Fibroblast of skin of back (primary cell): ENCODE results near the gene OR5F1. TPM values are rescaled to one million over a fixed set of nuclear protein-coding genes. Genes with fewer than 3 reads are reported as not detected.

Source experiments
- DNase-seq: peaks from one replicate; pipeline ENCODE4 v3.0.0-alpha.2; 2013
- polyA plus RNA-seq, 2 experiments: library from polyadenylated mRNA; unstranded; fragments of 120-200 nt; gene quantifications; one replicate each; pipeline ENCODE4 v1.2.1, GENCODE V29; 2013; ENCODE audit not compliant: insufficient read length in 2 of 2

Gene OR5F1
- polyA plus RNA-seq (2013, experiment 1 of 2; ENCODE audit: insufficient read length) = not detected
- polyA plus RNA-seq (2013, experiment 2 of 2; ENCODE audit: insufficient read length) = not detected

- no peak for DNase-seq
Measured at GRCh38 chr11:55994525-55994924, at the start of gene OR5F1. Gene OR5F1, minus strand, starts transcription at chr11:55994625. Its CDS starts 0 bp downstream, at chr11:55994625.

DNA sequence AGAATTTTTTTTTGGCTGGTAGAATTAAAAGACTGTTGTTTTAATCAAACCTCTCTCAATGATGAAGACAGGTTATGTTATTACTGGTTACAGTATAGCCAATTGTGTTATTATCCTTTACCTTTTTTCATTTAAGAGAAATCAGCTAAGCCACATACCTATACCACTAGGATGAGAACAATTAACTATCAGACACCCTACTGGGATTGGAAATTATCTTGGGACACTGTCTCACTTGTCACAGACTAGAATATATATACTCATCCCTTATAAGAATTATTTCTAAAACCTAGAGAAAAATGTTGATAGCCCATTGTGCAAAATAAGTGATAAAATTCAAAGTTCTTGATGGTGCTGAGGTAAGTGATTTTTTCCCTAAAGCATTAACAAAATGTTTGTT lies 32.9 kb upstream of the OR5F1 start, which contains the start of gene OR5AS1:
Gene OR5AS1 (plus strand): TSS at position 301 of the 400 bp plus-strand sequence. CDS start 2,765 bp downstream, outside the sequence.
- DNase-seq = no peak

- no peak for DNase-seq
Measured at GRCh38 chr11:56013805-56014204, 19.4 kb upstream of the OR5F1 start.

- DNase-seq = no peak
Measured at GRCh38 chr11:56010716-56011115, 16.3 kb upstream of the OR5F1 start.

DNA sequence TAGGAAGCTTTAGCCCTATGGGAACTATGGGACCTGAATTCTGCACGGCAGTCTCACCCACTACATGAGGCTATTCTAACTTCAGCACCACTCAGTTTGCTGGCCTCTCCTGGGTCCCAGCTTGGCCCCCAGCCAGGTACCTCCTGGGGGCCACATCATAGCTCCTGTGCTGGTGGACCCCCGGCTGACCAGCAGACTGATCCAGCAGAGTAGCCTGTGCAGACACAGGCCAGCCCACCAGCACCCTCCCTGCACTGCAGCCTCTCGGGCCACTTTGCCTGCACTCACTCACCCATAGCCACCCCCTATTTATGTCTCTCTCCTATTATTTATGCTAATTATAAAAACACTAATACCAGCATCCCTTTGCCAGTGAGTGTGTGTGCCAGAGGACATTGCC lies 23.5 kb downstream of the OR5F1 start:
- DNase-seq = no peak

DNA sequence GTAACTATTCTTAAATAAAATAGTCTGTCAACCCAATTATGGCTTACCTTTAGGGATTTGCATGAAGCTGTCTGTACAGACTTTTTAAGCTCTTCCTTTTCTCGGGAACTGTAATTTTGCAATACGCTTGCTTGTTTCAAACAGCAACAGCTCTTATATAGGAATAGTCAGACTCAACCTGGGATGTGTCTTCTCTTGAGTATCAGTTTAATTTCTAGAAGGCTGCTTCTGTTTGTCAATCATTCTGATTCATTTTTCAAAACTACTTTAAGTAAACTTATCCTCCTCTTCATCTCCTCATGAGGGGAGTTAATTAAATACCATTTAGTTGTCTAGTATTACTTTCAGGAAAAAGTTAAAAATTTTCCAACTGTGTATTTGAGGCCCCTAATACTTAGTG lies 24.6 kb downstream of the OR5F1 start, which contains the start of gene OR10AG1:
Gene OR10AG1 (minus strand): TSS at position 101 of the 400 bp plus-strand sequence. CDS start 38 bp downstream, at position 63.
- DNase-seq = no peak

DNA sequence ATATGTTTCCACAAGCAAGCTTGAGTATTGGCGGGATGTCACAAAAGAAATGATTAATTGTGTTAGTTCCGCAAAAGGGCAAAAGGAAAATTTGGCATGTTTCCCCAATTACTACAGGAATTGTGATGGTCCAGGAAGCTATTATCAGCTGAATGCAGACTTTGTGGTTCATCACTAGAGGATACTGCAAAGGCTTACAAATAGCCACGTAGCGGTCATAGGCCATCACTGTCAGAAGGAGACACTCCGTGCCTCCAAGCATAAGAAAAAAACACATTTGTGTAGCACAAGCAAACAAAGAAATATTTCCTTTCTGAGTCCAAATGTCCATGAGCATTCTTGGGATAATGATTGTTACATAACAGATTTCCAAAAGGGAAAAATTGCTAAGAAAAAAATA lies 26.5 kb downstream of the OR5F1 start:
- no peak for DNase-seq

- DNase-seq = no peak
Measured at GRCh38 chr11:55966391-55966790, 28.0 kb downstream of the OR5F1 start.

- DNase-seq = no peak
Measured at GRCh38 chr11:55956521-55956920, 37.9 kb downstream of the OR5F1 start.

DNA sequence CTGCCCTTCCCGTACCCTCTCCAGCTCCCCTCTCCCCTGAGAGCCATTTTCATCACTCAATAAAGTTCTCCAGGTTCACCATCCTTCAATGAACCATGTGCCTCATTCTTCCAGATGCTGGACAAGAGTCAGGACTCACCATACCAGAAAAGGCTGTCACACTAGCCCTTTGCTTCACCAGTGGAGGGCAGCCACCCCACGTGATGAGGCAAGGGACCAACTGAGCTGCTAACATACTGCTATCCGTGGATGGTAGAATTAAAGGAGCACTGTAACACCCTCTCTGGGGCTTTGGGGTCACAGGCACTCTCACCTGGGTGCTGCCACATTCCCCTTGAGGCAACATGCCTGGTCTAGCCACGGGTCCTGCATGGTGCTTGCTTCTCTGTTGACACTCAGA lies 45.1 kb downstream of the OR5F1 start:
- no peak for DNase-seq
